HepG2 (cell line): Measurements from ENCODE around the gene SLC2A4. TPM values are rescaled to one million over a fixed set of nuclear protein-coding genes. Genes with fewer than 3 reads are reported as not detected.

Experiments used
- ADNP ChIP-seq: sonication (generic); formaldehyde crosslinking; IDR thresholded peaks from 2 replicates; pipeline ENCODE4 v1.4.0; 2020; ENCODE audit warnings: missing genetic modification reagents
- BCL6 ChIP-seq: IDR thresholded peaks from 2 replicates; pipeline ENCODE4 v1.6.1; 2016; ENCODE audit warnings: missing genetic modification reagents, missing compliant biosample characterization
- BRCA1 ChIP-seq: sonication (generic); formaldehyde crosslinking; IDR thresholded peaks from 2 replicates; pipeline ENCODE4 v1.4.0; 2020; ENCODE audit warnings: missing genetic modification reagents
- GTF3A ChIP-seq: sonication (generic); formaldehyde crosslinking; conservative IDR thresholded peaks from 2 replicates; pipeline ENCODE4 v1.4.0; 2020; ENCODE audit warnings: mild to moderate bottlenecking, missing genetic modification reagents
- HOXA7 ChIP-seq: sonication (generic); formaldehyde crosslinking; IDR thresholded peaks from 2 replicates; pipeline ENCODE4 v1.8.1; 2022; ENCODE audit warnings: mild to moderate bottlenecking, missing genetic modification reagents, moderate library complexity
- HOXA9 ChIP-seq: sonication (generic); formaldehyde crosslinking; IDR thresholded peaks from 2 replicates; pipeline ENCODE4 v1.8.1; 2022; ENCODE audit warnings: missing genetic modification reagents, mild to moderate bottlenecking, moderate library complexity, borderline replicate concordance
- MLLT10 ChIP-seq: sonication (generic); formaldehyde crosslinking; IDR thresholded peaks from 2 replicates; pipeline ENCODE4 v1.4.0; 2020; ENCODE audit warnings: missing genetic modification reagents
- MXI1 ChIP-seq: IDR thresholded peaks from 3 replicates; pipeline ENCODE4 v1.6.1; 2012; ENCODE audit warnings: low read depth, low read length, inconsistent platforms, borderline replicate concordance
- RCOR2 ChIP-seq: IDR thresholded peaks from 2 replicates; pipeline ENCODE4 v1.6.1; 2016; ENCODE audit warnings: missing biosample characterization, missing genetic modification reagents
- RORA ChIP-seq: sonication (generic); formaldehyde crosslinking; IDR thresholded peaks from 2 replicates; pipeline ENCODE4 v1.5.0; 2020; ENCODE audit warnings: mild to moderate bottlenecking, missing genetic modification reagents, moderate library complexity
- SIX1 ChIP-seq: sonication (generic); formaldehyde crosslinking; IDR thresholded peaks from 2 replicates; pipeline ENCODE4 v1.4.0; 2020; ENCODE audit warnings: missing genetic modification reagents, borderline replicate concordance
- TCF7 ChIP-seq: sonication (generic); IDR thresholded peaks from 2 replicates; pipeline ENCODE4 v1.6.1; 2016; ENCODE audit warnings: antibody characterized with exemption, low read depth
- ZBTB3 ChIP-seq: sonication (generic); formaldehyde crosslinking; IDR thresholded peaks from 2 replicates; pipeline ENCODE4 v1.4.0; 2020; ENCODE audit warnings: low read depth, mild to moderate bottlenecking, moderate library complexity, missing genetic modification reagents, borderline replicate concordance
- ZEB1 ChIP-seq: IDR thresholded peaks from 2 replicates; pipeline ENCODE4 v1.6.1; 2012; ENCODE audit warnings: mild to moderate bottlenecking, low read depth, inconsistent platforms; ENCODE audit not compliant: insufficient replicate concordance
- ZNF280D ChIP-seq: sonication (generic); formaldehyde crosslinking; IDR thresholded peaks from 2 replicates; pipeline ENCODE4 v1.5.1; 2020; ENCODE audit warnings: mild to moderate bottlenecking, missing genetic modification reagents
- ZNF547 ChIP-seq: sonication (generic); formaldehyde crosslinking; IDR thresholded peaks from 2 replicates; pipeline ENCODE4 v1.5.1; 2020; ENCODE audit warnings: mild to moderate bottlenecking, missing genetic modification reagents
- ZSCAN30 ChIP-seq: sonication (generic); formaldehyde crosslinking; IDR thresholded peaks from 2 replicates; pipeline ENCODE4 v1.5.0; 2020; ENCODE audit warnings: mild to moderate bottlenecking, missing genetic modification reagents
- polyA plus RNA-seq, 8 experiments: library from polyadenylated mRNA; depleted of rRNA in 3 of 8; stranded (reverse) in 7 of 8; unstranded in 1 of 8; fragments of >200 nt; fragmentation: Illumina TruSeq in 4 of 8; extraction: Trizol in 4 of 8; gene quantifications; 2 replicates each; pipeline versions ENCODE4 v1.2.1 to v1.2.3, GENCODE V29; 2011 to 2016; ENCODE audit warnings: low read depth in 4 of 8, missing spikeins in 1 of 8, mixed read lengths in 1 of 8; ENCODE audit not compliant: insufficient read depth in 1 of 8
- total RNA-seq, 5 experiments: library from RNA; depleted of rRNA; stranded (reverse); fragments of >200 nt; fragmentation: Illumina TruSeq; extraction: Trizol; gene quantifications; 2 replicates each; pipeline ENCODE4 v1.2.3, GENCODE V29; 2016; ENCODE audit warnings: low read depth in 1 of 5
- TF ChIP-seq, protein P1 (sequence below): sonication (generic); formaldehyde crosslinking; IDR thresholded peaks from 2 replicates; pipeline ENCODE4 v1.4.0; 2020; ENCODE audit warnings: missing genetic modification reagents, borderline replicate concordance
- TF ChIP-seq, protein P2 (sequence below): IDR thresholded peaks from 2 replicates; pipeline ENCODE4 v1.6.1; 2016; ENCODE audit warnings: control low read depth
- TF ChIP-seq, protein P3 (sequence below): sonication (generic); formaldehyde crosslinking; IDR thresholded peaks from 2 replicates; pipeline ENCODE4 v1.4.0; 2020; ENCODE audit warnings: mild to moderate bottlenecking, missing genetic modification reagents, borderline replicate concordance

Gene SLC2A4
- total and polyA plus RNA-seq, 2 of the 13 experiments (the other 11 are each of a cell fraction or from before 2014, with no cell fraction given) = 4.9 to 5.8 TPM

DNA sequence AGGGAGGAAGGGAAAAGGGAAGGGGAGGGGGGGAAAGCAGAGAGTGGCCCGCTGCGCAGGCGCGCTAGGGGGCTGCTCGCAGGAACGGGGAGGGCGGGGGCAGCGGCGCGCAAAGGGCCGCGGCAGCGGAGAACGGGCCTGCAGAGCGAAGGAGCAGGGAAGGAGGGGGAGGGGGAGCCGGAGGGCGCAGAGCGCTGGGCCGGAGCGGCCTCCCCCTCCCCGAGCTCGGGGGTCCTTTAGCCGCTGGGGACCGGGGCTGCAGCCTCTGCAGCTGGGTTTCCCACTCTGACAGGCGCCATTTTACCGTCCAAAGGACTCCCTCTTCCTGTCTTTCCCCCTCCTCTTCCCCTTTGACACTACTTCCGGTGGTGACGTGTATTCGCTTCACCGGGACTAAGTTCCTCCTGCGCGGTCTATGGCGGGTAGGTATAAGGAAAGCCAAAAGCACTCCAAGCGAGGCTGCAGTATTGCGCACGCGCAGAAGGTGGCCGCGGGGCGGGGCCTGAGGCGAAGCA, 29.8 kb upstream of the SLC2A4 start, which contains the start of gene CTDNEP1 (continued):
- TF ChIP-seq, protein P1, sequence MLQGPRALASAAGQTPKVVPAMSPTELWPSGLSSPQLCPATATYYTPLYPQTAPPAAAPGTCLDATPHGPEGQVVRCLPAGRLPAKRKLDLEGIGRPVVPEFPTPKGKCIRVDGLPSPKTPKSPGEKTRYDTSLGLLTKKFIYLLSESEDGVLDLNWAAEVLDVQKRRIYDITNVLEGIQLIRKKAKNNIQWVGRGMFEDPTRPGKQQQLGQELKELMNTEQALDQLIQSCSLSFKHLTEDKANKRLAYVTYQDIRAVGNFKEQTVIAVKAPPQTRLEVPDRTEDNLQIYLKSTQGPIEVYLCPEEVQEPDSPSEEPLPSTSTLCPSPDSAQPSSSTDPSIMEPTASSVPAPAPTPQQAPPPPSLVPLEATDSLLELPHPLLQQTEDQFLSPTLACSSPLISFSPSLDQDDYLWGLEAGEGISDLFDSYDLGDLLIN = no peak
- TF ChIP-seq MXI1 (no peak; the same call in 2 of the 3 replicates), ZSCAN30 (CRISPR knock-in tag) (0 out of 2 replicates have a peak, but pooled peaks have one; percentile 30), RORA (no peak), RCOR2 (CRISPR knock-in tag) (no peak), HOXA9 (CRISPR knock-in tag) (no peak), BCL6 (CRISPR knock-in tag) (0 out of 2 replicates have a peak, but pooled peaks have one; percentile 17), ZEB1 (no peak), ADNP (no peak), SIX1 (CRISPR knock-in tag) (no peak), TCF7 (no peak), MLLT10 (CRISPR knock-in tag) (no peak), GTF3A (no peak), ZBTB3 (CRISPR knock-in tag) (peak; percentile 33; the same call in 1 of the 2 replicates), ZNF280D (CRISPR knock-in tag) (no peak), HOXA7 (CRISPR knock-in tag) (no peak), ZNF547 (no peak; the same call in 1 of the 2 replicates), BRCA1 (CRISPR knock-in tag) (no peak)
- TF ChIP-seq, protein P2, sequence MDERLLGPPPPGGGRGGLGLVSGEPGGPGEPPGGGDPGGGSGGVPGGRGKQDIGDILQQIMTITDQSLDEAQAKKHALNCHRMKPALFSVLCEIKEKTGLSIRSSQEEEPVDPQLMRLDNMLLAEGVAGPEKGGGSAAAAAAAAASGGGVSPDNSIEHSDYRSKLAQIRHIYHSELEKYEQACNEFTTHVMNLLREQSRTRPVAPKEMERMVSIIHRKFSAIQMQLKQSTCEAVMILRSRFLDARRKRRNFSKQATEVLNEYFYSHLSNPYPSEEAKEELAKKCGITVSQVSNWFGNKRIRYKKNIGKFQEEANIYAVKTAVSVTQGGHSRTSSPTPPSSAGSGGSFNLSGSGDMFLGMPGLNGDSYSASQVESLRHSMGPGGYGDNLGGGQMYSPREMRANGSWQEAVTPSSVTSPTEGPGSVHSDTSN (CRISPR knock-in tag) = no peak
- TF ChIP-seq, protein P3, sequence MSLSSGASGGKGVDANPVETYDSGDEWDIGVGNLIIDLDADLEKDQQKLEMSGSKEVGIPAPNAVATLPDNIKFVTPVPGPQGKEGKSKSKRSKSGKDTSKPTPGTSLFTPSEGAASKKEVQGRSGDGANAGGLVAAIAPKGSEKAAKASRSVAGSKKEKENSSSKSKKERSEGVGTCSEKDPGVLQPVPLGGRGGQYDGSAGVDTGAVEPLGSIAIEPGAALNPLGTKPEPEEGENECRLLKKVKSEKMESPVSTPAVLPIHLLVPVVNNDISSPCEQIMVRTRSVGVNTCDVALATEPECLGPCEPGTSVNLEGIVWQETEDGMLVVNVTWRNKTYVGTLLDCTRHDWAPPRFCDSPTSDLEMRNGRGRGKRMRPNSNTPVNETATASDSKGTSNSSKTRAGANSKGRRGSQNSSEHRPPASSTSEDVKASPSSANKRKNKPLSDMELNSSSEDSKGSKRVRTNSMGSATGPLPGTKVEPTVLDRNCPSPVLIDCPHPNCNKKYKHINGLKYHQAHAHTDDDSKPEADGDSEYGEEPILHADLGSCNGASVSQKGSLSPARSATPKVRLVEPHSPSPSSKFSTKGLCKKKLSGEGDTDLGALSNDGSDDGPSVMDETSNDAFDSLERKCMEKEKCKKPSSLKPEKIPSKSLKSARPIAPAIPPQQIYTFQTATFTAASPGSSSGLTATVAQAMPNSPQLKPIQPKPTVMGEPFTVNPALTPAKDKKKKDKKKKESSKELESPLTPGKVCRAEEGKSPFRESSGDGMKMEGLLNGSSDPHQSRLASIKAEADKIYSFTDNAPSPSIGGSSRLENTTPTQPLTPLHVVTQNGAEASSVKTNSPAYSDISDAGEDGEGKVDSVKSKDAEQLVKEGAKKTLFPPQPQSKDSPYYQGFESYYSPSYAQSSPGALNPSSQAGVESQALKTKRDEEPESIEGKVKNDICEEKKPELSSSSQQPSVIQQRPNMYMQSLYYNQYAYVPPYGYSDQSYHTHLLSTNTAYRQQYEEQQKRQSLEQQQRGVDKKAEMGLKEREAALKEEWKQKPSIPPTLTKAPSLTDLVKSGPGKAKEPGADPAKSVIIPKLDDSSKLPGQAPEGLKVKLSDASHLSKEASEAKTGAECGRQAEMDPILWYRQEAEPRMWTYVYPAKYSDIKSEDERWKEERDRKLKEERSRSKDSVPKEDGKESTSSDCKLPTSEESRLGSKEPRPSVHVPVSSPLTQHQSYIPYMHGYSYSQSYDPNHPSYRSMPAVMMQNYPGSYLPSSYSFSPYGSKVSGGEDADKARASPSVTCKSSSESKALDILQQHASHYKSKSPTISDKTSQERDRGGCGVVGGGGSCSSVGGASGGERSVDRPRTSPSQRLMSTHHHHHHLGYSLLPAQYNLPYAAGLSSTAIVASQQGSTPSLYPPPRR = no peak
